A549 (cell line): Measurements from ENCODE around the gene HOXD1.

ENCODE experiments used
- CBX2 ChIP-seq: fragments of 200-600 bp; sonication (generic); IDR thresholded peaks from 2 replicates; pipeline ENCODE4 v1.6.1; 2016; ENCODE audit warnings: low read depth, mild to moderate bottlenecking, borderline replicate concordance
- CTCF ChIP-seq: fragments of >200 bp; sonication (Bioruptor Twin); formaldehyde crosslinking; IDR thresholded peaks from 3 replicates; pipeline ENCODE4 v1.5.1; 2016
- EP300 ChIP-seq, 2 experiments: fragments of >200 bp; sonication (Bioruptor Twin); formaldehyde crosslinking; IDR thresholded peaks; 2 replicates in 1 of 2; 3 replicates in 1 of 2; pipeline ENCODE4 v1.6.1; 2016 to 2017
- FOSL2 ChIP-seq, 2 experiments: fragments of 450-650 bp in 1 of 2; fragments of >200 bp in 1 of 2; sonication (Bioruptor Twin) in 1 of 2; formaldehyde crosslinking; IDR thresholded peaks; 2 replicates each; pipeline versions ENCODE4 v1.5.0 to v1.6.1; 2016 to 2020; ENCODE audit warnings: mild to moderate bottlenecking in 1 of 2, moderate library complexity in 1 of 2
- HOXB5 ChIP-seq: fragments of 250-450 bp; sonication (Bioruptor Pico); IDR thresholded peaks from 2 replicates; pipeline ENCODE4 v1.5.0; 2020; ENCODE audit warnings: mild to moderate bottlenecking, moderate library complexity
- POLR2A ChIP-seq: IDR thresholded peaks from 2 replicates; pipeline ENCODE4 v1.6.1; 2012; ENCODE audit warnings: mild to moderate bottlenecking, low read length
- RAD21 ChIP-seq, 2 experiments: fragments of >200 bp in 1 of 2; sonication (Bioruptor Twin) in 1 of 2; formaldehyde crosslinking in 1 of 2; IDR thresholded peaks in 1 of 2; conservative IDR thresholded peaks in 1 of 2; 2 replicates in 1 of 2; 3 replicates in 1 of 2; pipeline ENCODE4 v1.6.1; 2012 to 2018; ENCODE audit warnings: inconsistent platforms in 1 of 2
- TF ChIP-seq, protein P1 (sequence below): fragments of 200-600 bp; sonication (generic); IDR thresholded peaks from 2 replicates; pipeline ENCODE4 v1.6.1; 2016; ENCODE audit warnings: antibody characterized with exemption, mild to moderate bottlenecking, moderate library complexity

- no peak for TF ChIP-seq CTCF
- no peak for TF ChIP-seq POLR2A
- no peak for TF ChIP-seq RAD21 (conservative IDR thresholded peaks at IDR 0.05 in 1 of 2, IDR thresholded peaks at IDR 0.05 in 1 of 2)
- no peak for TF ChIP-seq CBX2
- TF ChIP-seq, protein P1, sequence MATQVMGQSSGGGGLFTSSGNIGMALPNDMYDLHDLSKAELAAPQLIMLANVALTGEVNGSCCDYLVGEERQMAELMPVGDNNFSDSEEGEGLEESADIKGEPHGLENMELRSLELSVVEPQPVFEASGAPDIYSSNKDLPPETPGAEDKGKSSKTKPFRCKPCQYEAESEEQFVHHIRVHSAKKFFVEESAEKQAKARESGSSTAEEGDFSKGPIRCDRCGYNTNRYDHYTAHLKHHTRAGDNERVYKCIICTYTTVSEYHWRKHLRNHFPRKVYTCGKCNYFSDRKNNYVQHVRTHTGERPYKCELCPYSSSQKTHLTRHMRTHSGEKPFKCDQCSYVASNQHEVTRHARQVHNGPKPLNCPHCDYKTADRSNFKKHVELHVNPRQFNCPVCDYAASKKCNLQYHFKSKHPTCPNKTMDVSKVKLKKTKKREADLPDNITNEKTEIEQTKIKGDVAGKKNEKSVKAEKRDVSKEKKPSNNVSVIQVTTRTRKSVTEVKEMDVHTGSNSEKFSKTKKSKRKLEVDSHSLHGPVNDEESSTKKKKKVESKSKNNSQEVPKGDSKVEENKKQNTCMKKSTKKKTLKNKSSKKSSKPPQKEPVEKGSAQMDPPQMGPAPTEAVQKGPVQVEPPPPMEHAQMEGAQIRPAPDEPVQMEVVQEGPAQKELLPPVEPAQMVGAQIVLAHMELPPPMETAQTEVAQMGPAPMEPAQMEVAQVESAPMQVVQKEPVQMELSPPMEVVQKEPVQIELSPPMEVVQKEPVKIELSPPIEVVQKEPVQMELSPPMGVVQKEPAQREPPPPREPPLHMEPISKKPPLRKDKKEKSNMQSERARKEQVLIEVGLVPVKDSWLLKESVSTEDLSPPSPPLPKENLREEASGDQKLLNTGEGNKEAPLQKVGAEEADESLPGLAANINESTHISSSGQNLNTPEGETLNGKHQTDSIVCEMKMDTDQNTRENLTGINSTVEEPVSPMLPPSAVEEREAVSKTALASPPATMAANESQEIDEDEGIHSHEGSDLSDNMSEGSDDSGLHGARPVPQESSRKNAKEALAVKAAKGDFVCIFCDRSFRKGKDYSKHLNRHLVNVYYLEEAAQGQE, result no peak
- TF ChIP-seq HOXB5 (CRISPR knock-in tag), result no peak
- TF ChIP-seq EP300 (IDR thresholded peaks at IDR 0.05), result no peak
- TF ChIP-seq FOSL2 (IDR thresholded peaks at IDR 0.05), result no peak
- no peak for TF ChIP-seq FOSL2 (CRISPR knock-in tag; IDR thresholded peaks at IDR 0.05)
Observed at GRCh38 chr2:176145085-176145969, 43.1 kb upstream of the HOXD1 start.
